GM12878 (cell line): ENCODE results near the gene GARNL3. TPM values are rescaled to one million over a fixed set of nuclear protein-coding genes. Genes with fewer than 3 reads are reported as not detected.
A peak's percentile ranks its signal among the peaks of the same experiment; 100 is the strongest.

Experiments used
- BCL11A ChIP-seq: IDR thresholded peaks from 2 replicates; pipeline ENCODE4 v1.6.1; 2011; ENCODE audit warnings: low read depth, low read length
- CEBPB ChIP-seq, 2 experiments: fragments of 150-350 bp in 1 of 2; IDR thresholded peaks; 2 replicates each; pipeline ENCODE4 v1.6.1; 2012 to 2014; ENCODE audit warnings: low read depth in 2 of 2, low read length in 2 of 2, borderline replicate concordance in 1 of 2, inconsistent platforms in 1 of 2
- EED ChIP-seq: sonication (generic); IDR thresholded peaks from 2 replicates; pipeline ENCODE4 v1.6.1; 2016; ENCODE audit warnings: antibody characterized with exemption, low read depth
- ETV6 ChIP-seq, 2 experiments: fragments of 450-650 bp in 1 of 2; IDR thresholded peaks in 1 of 2; conservative IDR thresholded peaks in 1 of 2; 2 replicates each; pipeline ENCODE4 v1.6.1; 2014; ENCODE audit warnings: antibody characterized with exemption in 1 of 2, borderline replicate concordance in 1 of 2, low read depth in 1 of 2, mild to moderate bottlenecking in 1 of 2, moderate library complexity in 1 of 2
- HDAC2 ChIP-seq: fragments of 200-600 bp; sonication (generic); IDR thresholded peaks from 2 replicates; pipeline ENCODE4 v1.6.1; 2017
- KLF5 ChIP-seq: fragments of 450-650 bp; IDR thresholded peaks from 2 replicates; pipeline ENCODE4 v1.6.1; 2014; ENCODE audit warnings: mild to moderate bottlenecking; ENCODE audit not compliant: partially characterized antibody
- NFXL1 ChIP-seq: fragments of 450-650 bp; IDR thresholded peaks from 2 replicates; pipeline ENCODE4 v1.6.1; 2017; ENCODE audit warnings: antibody characterized with exemption, mild to moderate bottlenecking, borderline replicate concordance
- NFYA ChIP-seq: IDR thresholded peaks from 2 replicates; pipeline ENCODE4 v1.6.1; 2011; ENCODE audit warnings: low read depth, mild to moderate bottlenecking, low read length, improper control_type of control experiment, borderline replicate concordance
- NFYB ChIP-seq: IDR thresholded peaks from 2 replicates; pipeline ENCODE4 v1.6.1; 2011; ENCODE audit warnings: low read depth, mild to moderate bottlenecking, low read length, improper control_type of control experiment, moderate library complexity; ENCODE audit not compliant: insufficient read depth
- NR2C2 ChIP-seq: IDR thresholded peaks from 2 replicates; pipeline ENCODE4 v1.6.1; 2011; ENCODE audit warnings: borderline replicate concordance, low read depth; ENCODE audit not compliant: control insufficient read depth, insufficient read length
- NR2F1 ChIP-seq: fragments of 450-650 bp; conservative IDR thresholded peaks from 2 replicates; pipeline ENCODE4 v1.6.1; 2017; ENCODE audit warnings: mild to moderate bottlenecking
- RB1 ChIP-seq: fragments of 450-650 bp; formaldehyde crosslinking; IDR thresholded peaks from 2 replicates; pipeline ENCODE4 v1.6.1; 2017; ENCODE audit warnings: mild to moderate bottlenecking, borderline replicate concordance
- RUNX3 ChIP-seq: IDR thresholded peaks from 2 replicates; pipeline ENCODE4 v1.6.1; 2012; ENCODE audit warnings: low read length, inconsistent platforms
- SMC3 ChIP-seq: IDR thresholded peaks from 2 replicates; pipeline ENCODE4 v1.6.1; 2011; ENCODE audit warnings: low read length, improper control_type of control experiment, borderline replicate concordance
- SREBF2 ChIP-seq: IDR thresholded peaks from 2 replicates; pipeline ENCODE4 v1.6.1; 2012; ENCODE audit warnings: mild to moderate bottlenecking, low read length
- SRF ChIP-seq, 2 experiments: IDR thresholded peaks; 2 replicates each; pipeline ENCODE4 v1.6.1; 2011; ENCODE audit warnings: low read depth in 2 of 2, low read length in 2 of 2, mild to moderate bottlenecking in 1 of 2, moderate library complexity in 1 of 2
- ZBED1 ChIP-seq: IDR thresholded peaks from 2 replicates; pipeline ENCODE4 v1.6.1; 2016; ENCODE audit warnings: borderline replicate concordance
- ZNF207 ChIP-seq: fragments of 450-650 bp; IDR thresholded peaks from 2 replicates; pipeline ENCODE4 v1.6.1; 2014; ENCODE audit warnings: antibody characterized with exemption, mild to moderate bottlenecking, borderline replicate concordance
- polyA plus RNA-seq, 11 experiments: library from polyadenylated mRNA; depleted of rRNA in 4 of 11; unstranded in 6 of 11; stranded (reverse) in 5 of 11; fragments of >200 nt; fragmentation: Nextera tagmentation in 4 of 11; fragmentation: Illumina TruSeq in 1 of 11; extraction: Ambion mirVana in 4 of 11; extraction: Trizol in 1 of 11; gene quantifications; 1 replicate in 1 of 11; 2 replicates in 10 of 11; pipeline versions ENCODE4 v1.2.1 to v1.2.3, GENCODE V29; 2011 to 2016; ENCODE audit warnings: inconsistent platforms in 2 of 11, missing spikeins in 2 of 11, low read depth in 1 of 11
- total RNA-seq, 4 experiments: library from RNA; depleted of rRNA in 3 of 4; stranded (reverse); fragments of >200 nt in 3 of 4; fragmentation: Illumina TruSeq in 1 of 4; extraction: Trizol in 1 of 4; gene quantifications; 2 replicates each; pipeline versions ENCODE4 v1.2.1 to v1.2.3, GENCODE V29; 2013 to 2021
- TF ChIP-seq, protein P1 (sequence below): fragments of 450-650 bp; IDR thresholded peaks from 2 replicates; pipeline ENCODE4 v1.6.1; 2016; ENCODE audit warnings: mild to moderate bottlenecking, moderate library complexity, borderline replicate concordance
- TF ChIP-seq, protein P2 (sequence below): IDR thresholded peaks from 2 replicates; pipeline ENCODE4 v1.6.1; 2011; ENCODE audit warnings: low read depth, mild to moderate bottlenecking, low read length, moderate library complexity, borderline replicate concordance; ENCODE audit errors: extremely low read depth
- TF ChIP-seq, protein P3 (sequence below): IDR thresholded peaks from 2 replicates; pipeline ENCODE4 v1.6.1; 2011; ENCODE audit warnings: low read depth, low read length, improper control_type of control experiment, borderline replicate concordance
- TF ChIP-seq, protein P4 (sequence below): fragments of 450-650 bp; IDR thresholded peaks from 2 replicates; pipeline ENCODE4 v1.6.1; 2017; ENCODE audit warnings: mild to moderate bottlenecking, low read depth, inconsistent platforms; ENCODE audit not compliant: poor library complexity, severe bottlenecking

GARNL3 gene
- total and polyA plus RNA-seq, 10 of the 15 experiments (the other 5 are each of a cell fraction or from before 2014, with no cell fraction given), result 0.89 to 13.2 (median 6.3) TPM

DNA sequence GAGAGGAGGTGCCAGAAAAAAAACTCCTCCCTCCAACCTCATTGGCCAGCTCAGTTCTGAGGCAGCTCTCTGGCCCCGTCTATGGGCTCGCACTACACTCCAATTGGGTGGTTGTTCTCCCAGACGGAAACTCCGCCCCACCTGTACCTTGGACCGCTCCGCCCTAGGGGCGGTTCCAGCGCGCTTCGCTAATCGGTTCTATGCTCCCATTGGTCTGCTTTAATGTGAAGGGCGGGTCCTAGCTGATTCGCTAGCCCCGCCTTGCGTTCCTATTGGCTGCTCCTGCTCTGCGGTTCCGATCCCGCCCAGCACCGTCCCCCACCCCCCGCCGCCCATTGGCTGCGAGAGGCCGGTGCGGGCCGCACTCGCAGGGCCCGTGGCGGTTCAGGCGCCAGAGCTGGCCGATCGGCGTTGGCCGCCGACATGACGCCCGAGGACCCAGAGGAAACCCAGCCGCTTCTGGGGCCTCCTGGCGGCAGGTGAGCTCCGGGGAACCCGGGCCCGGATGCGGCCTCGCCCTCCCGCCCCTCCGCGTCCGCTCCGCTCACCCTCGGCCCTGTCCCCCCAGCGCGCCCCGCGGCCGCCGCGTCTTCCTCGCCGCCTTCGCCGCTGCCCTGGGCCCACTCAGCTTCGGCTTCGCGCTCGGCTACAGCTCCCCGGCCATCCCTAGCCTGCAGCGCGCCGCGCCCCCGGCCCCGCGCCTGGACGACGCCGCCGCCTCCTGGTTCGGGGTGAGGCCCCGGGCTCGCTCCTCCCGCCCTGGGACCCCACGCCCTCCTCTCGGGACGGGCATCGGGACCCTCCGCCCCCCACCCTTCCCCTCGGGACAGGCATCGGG lies 132.5 kb downstream of the GARNL3 start, which contains the start of gene SLC2A8 (continued):
- no peak for TF ChIP-seq KLF5
- TF ChIP-seq SREBF2, result no peak
- no peak for TF ChIP-seq EED
- TF ChIP-seq, protein P1, sequence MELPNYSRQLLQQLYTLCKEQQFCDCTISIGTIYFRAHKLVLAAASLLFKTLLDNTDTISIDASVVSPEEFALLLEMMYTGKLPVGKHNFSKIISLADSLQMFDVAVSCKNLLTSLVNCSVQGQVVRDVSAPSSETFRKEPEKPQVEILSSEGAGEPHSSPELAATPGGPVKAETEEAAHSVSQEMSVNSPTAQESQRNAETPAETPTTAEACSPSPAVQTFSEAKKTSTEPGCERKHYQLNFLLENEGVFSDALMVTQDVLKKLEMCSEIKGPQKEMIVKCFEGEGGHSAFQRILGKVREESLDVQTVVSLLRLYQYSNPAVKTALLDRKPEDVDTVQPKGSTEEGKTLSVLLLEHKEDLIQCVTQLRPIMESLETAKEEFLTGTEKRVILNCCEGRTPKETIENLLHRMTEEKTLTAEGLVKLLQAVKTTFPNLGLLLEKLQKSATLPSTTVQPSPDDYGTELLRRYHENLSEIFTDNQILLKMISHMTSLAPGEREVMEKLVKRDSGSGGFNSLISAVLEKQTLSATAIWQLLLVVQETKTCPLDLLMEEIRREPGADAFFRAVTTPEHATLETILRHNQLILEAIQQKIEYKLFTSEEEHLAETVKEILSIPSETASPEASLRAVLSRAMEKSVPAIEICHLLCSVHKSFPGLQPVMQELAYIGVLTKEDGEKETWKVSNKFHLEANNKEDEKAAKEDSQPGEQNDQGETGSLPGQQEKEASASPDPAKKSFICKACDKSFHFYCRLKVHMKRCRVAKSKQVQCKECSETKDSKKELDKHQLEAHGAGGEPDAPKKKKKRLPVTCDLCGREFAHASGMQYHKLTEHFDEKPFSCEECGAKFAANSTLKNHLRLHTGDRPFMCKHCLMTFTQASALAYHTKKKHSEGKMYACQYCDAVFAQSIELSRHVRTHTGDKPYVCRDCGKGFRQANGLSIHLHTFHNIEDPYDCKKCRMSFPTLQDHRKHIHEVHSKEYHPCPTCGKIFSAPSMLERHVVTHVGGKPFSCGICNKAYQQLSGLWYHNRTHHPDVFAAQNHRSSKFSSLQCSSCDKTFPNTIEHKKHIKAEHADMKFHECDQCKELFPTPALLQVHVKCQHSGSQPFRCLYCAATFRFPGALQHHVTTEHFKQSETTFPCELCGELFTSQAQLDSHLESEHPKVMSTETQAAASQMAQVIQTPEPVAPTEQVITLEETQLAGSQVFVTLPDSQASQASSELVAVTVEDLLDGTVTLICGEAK, result no peak; the same call in 1 of the 2 replicates
- TF ChIP-seq NR2F1, result peak; percentile 36; the same call in 1 of the 2 replicates
- no peak for TF ChIP-seq BCL11A
- TF ChIP-seq RB1, result peak; percentile 49; the same call in 1 of the 2 replicates
- no peak for TF ChIP-seq SMC3
- TF ChIP-seq ZNF207, result no peak
- no peak for TF ChIP-seq SRF (IDR thresholded peaks at IDR 0.05; ENCODE audit: low read depth in 2 of 2, low read length in 2 of 2)
- TF ChIP-seq, protein P2, sequence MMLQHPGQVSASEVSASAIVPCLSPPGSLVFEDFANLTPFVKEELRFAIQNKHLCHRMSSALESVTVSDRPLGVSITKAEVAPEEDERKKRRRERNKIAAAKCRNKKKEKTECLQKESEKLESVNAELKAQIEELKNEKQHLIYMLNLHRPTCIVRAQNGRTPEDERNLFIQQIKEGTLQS, result no peak
- no peak for TF ChIP-seq HDAC2
- no peak for TF ChIP-seq ZBED1
- no peak for TF ChIP-seq NR2C2
- TF ChIP-seq, protein P3, sequence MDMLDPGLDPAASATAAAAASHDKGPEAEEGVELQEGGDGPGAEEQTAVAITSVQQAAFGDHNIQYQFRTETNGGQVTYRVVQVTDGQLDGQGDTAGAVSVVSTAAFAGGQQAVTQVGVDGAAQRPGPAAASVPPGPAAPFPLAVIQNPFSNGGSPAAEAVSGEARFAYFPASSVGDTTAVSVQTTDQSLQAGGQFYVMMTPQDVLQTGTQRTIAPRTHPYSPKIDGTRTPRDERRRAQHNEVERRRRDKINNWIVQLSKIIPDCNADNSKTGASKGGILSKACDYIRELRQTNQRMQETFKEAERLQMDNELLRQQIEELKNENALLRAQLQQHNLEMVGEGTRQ, result no peak
- TF ChIP-seq NFYB, result peak; percentile 99
- TF ChIP-seq NFXL1, result 0 out of 2 replicates have a peak, but pooled peaks have one; percentile 52
- TF ChIP-seq RUNX3, result peak; percentile 33
- no peak for TF ChIP-seq CEBPB (IDR thresholded peaks at IDR 0.05; ENCODE audit: borderline replicate concordance in 1 of 2, low read depth in 2 of 2, low read length in 2 of 2)
- TF ChIP-seq NFYA, result peak; percentile 74; the same call in 1 of the 2 replicates
- no peak for TF ChIP-seq ETV6 (conservative IDR thresholded peaks at IDR 0.05 in 1 of 2, IDR thresholded peaks at IDR 0.05 in 1 of 2; ENCODE audit: borderline replicate concordance in 1 of 2, low read depth in 1 of 2)
- TF ChIP-seq, protein P4, sequence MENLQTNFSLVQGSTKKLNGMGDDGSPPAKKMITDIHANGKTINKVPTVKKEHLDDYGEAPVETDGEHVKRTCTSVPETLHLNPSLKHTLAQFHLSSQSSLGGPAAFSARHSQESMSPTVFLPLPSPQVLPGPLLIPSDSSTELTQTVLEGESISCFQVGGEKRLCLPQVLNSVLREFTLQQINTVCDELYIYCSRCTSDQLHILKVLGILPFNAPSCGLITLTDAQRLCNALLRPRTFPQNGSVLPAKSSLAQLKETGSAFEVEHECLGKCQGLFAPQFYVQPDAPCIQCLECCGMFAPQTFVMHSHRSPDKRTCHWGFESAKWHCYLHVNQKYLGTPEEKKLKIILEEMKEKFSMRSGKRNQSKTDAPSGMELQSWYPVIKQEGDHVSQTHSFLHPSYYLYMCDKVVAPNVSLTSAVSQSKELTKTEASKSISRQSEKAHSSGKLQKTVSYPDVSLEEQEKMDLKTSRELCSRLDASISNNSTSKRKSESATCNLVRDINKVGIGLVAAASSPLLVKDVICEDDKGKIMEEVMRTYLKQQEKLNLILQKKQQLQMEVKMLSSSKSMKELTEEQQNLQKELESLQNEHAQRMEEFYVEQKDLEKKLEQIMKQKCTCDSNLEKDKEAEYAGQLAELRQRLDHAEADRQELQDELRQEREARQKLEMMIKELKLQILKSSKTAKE, result no peak
